Measurements from ENCODE around the gene ESRRA.

GRCh38 chr11:64285885-64286800, 19.2 kb upstream of the ESRRA start:
- TF ChIP-seq POLR2AphosphoS5 (IDR thresholded peaks at IDR 0.05; ENCODE audit: low read depth, low read length) = no peak
- no peak for TF ChIP-seq CREB1 (IDR thresholded peaks at IDR 0.05)
